Activated CD4-positive, alpha-beta T cell treated with anti-CD3 and anti-CD28 coated beads, Interleukin-2, amount 50 U/mL, for 1 hour (primary cell): ENCODE measurements around the gene GLO1.

Experiments used
- DNase-seq: peaks from one replicate; pipeline ENCODE4 v3.0.0-alpha.2; 2020

The GLO1 gene

GRCh38 chr6:38656896-38657295 lies 46.0 kb downstream of the GLO1 start:
- no peak for DNase-seq

GRCh38 chr6:38654263-38654662 lies 48.7 kb downstream of the GLO1 start:
- no peak for DNase-seq

DNA sequence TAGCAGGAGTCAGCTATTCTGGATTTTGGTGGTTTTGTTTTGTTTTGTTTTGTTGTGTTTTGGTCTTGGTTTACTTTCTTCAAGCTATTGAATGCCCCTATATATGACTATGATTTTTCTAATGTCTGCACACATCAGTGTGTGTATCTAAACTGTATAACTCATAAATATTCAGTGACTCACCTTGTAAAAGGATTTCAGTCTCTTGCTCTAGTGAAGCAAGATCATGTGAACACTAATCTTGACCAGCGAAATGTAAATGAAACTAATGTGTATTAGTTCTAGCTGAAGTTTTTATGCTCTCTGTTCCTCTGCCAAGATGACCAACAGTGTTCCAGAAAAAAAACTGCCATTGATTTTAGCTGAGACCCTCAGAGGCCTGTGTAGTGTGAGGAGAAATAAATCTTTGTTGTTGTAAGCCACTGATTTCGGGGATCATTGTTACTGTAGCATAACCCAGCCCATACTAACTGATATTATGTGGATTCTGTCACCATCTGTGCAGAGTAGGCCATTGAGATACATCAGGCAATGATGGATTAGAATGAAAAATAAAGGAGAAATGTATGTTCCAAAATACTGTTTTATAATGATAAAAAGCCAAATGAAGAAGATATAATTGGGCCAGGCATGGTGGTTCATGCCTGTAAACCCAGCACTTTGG lies 51.7 kb downstream of the GLO1 start:
- DNase-seq, result no peak

DNA sequence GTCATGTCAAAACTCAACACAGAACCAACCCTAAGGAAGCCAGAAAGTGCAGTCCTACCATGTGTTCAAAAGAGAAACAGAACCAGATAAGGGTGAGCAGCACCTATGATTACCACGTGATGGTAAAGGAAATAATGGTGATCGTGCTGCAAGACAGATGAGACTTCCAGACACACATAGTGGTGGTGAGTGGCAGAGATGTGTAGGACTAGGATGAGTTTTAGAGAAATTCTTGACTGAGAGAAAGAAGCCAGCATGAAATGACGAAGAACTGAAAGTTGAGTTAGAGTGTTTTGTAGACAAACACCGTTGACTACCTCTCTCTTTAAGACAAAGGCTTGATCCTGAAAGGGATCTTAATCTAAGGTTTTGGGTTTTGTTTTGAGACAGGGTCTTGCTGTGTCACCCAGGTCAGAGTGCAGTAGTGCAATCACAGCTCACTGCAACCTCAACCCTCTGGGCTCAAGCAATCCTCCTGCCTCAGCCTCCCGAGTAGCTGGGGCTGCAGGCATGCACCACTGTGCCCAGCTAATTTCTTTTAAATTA lies 52.7 kb downstream of the GLO1 start:
- DNase-seq, result no peak

GRCh38 chr6:38649744-38650143 lies 53.2 kb downstream of the GLO1 start:
- DNase-seq, result no peak

DNA sequence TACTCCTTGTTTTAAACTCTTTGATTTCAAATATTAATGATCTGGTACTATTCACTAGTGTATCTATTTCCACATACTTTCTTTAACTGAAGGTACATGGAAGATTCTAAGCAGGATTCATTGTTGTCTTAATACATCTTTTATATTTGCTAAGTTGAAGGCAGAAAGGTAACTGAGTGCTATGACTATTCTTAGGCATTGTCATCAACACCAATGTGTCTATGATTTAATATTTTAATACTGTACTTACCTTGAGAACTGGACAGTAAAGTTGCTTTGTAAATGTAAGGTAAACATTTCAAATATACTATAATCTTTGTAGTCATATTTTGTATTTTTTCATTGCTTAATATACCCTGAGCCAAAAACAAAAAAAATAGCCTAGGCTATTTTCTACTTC lies 54.3 kb downstream of the GLO1 start:
- DNase-seq, result no peak

GRCh38 chr6:38646166-38646878 lies 56.6 kb downstream of the GLO1 start:
- no peak for DNase-seq

DNA sequence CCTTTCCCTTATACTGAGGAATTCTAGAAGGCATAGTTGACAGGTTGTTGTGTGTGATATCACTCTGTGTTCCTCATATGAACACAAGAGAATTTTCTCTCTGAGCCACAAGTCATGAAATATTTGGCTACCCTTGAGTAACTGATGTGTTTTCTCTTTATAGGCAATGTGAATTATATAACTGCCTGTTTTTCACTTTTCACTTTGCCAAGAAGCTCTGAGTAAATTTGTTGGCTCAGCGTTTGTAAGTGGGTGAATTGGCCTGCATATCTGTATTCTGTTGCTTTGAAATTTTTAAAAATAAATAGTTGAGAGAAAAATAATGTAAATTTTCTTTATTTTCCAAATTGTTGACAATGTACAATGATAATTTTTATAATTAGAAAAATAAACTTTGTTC lies 58.0 kb downstream of the GLO1 start:
- DNase-seq, result no peak

DNA sequence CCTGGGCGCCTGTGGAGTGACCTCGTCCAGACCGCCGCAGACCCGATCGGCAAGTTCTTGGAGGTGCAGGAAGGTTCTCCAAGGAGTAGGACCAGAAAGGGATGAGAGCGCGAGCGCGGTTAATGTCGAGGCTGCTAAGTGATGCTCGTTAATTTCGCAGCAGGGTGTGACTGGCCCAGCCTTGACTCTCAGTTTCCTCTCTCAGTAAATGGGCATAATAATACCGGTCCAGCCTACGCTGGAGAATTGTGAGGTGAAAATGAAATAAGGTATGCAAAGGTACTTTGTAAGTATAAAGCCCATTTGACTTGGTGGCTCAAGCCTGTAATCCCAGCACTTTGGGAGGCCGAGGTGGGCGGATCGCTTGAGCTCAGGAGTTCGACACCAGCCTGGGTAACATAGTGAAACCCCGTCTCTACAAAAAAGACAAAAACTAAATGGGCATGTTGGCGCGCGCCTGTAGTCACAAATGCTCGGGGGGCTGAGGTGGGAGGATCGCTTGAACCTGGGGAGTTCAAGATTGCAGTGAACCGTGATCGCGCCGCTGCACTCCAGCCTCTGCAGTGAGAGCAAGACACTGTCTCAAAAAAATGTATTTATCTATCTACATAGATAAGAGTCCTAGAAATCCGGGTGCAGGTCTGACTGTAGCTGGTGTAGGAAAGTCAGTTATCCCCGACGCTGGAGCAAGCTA lies 62.6 kb downstream of the GLO1 start:
- DNase-seq, result no peak

DNA sequence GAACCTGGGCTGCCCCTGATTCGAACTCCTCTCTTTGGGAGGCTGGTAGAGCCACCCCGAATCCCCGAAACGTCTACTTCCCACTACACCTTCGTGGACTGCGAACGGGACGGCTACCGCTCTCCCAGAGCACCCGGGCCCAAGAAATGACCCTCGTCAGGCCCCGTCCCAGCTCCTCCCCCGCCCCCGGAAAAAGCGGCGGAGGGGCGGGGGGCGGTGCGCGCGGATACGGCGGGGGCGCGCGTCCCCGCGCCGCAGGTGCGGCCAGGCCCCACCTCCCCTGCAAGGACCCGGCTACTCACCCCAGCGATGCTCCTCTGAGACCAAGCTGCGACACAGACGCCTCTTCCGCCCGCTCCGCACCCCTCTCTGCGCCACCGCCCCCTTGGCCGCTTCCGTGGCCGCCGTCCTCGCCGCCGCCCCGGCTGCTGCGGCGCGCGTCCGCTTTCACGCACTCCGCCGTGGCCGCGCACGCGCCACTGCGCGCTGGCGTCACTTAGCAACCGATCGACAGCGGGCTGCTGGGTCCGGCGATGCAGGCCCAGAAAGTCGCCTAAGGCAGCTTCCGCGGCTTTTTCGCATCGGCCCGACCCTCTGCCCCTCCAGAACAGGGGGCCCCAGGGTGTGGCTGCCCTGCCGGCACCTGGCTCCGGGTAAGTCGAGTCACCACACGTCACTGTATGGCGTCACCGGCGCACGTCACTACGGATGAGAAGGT lies 63.3 kb downstream of the GLO1 start, which contains the start of gene BTBD9:
Gene BTBD9, minus strand, starts transcription at position 432 of the 718 bp plus-strand sequence.
- DNase-seq, result peak; percentile 76

GRCh38 chr6:38638941-38639497 lies 63.9 kb downstream of the GLO1 start:
- peak; percentile 67 for DNase-seq

- no peak for DNase-seq
These were observed 65.2 kb downstream of the GLO1 start for GRCh38 chr6:38637756-38638155.

DNA sequence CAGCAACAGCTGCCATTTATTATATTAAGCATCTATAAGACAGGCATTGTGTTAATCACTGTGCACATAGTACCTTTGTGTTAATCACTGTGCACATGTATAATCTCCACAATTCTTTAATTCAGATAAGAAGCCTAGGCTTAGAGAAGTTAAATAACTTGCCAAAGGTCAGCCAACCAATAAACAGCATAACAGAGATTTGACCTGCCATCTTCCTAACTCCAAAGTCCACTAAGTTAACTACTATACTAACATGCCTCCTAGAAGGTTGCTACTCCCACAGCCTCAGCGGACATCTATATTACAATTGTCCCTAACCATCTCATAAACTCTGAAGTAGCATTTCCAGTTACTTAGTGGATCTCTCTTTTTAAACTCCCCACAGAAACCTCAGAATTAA lies 66.9 kb downstream of the GLO1 start:
- no peak for DNase-seq

- DNase-seq, result no peak
These were observed 68.4 kb downstream of the GLO1 start for GRCh38 chr6:38634518-38634917.

GRCh38 chr6:38632490-38632889 lies 70.5 kb downstream of the GLO1 start:
- DNase-seq, result no peak

GRCh38 chr6:38631186-38631783 lies 71.7 kb downstream of the GLO1 start:
- DNase-seq, result no peak
